Subcutaneous abdominal adipose tissue (tissue), 5 donors: ENCODE data around the gene SLC39A1.

Source experiments
- H3K27ac ChIP-seq: one replicate; pipeline ENCODE4 v1.7.0; 2013; ENCODE audit warnings: low read depth, mild to moderate bottlenecking, inconsistent platforms, low read length, moderate library complexity
- H3K27me3 ChIP-seq, 5 donors: one replicate each; pipeline ENCODE4 v1.7.0; 2013; ENCODE audit warnings: low read length in 5 of 5, inconsistent platforms in 1 of 5; ENCODE audit not compliant: control insufficient read depth in 5 of 5, insufficient read depth in 4 of 5
- H3K36me3 ChIP-seq, 5 donors: one replicate each; pipeline ENCODE4 v1.7.0; 2013; ENCODE audit warnings: low read length in 5 of 5; ENCODE audit not compliant: control insufficient read depth in 5 of 5, insufficient read depth in 5 of 5
- H3K4me1 ChIP-seq, 5 donors: one replicate each; pipeline ENCODE4 v1.7.0; 2013; ENCODE audit warnings: low read length in 5 of 5, mild to moderate bottlenecking in 3 of 5, moderate library complexity in 1 of 5; ENCODE audit not compliant: control insufficient read depth in 5 of 5, insufficient read depth in 5 of 5
- H3K4me3 ChIP-seq, 5 donors: one replicate each; pipeline ENCODE4 v1.7.0; 2013; ENCODE audit warnings: low read length in 5 of 5, low read depth in 1 of 5
- H3K9ac ChIP-seq, 5 donors: one replicate each; pipeline ENCODE4 v1.7.0; 2013; ENCODE audit warnings: low read length in 5 of 5, mild to moderate bottlenecking in 4 of 5, moderate library complexity in 3 of 5
- H3K9me3 ChIP-seq, 5 donors: one replicate each; pipeline ENCODE4 v1.7.0; 2013; ENCODE audit warnings: low read length in 5 of 5; ENCODE audit not compliant: control insufficient read depth in 5 of 5
- donor health status: healthy.
- donor health status: healthy.
- donor health status: healthy.
- donor health status: healthy.
- donor health status: healthy.

SLC39A1 gene

GRCh38 chr1:153933430-153933829 is 29.9 kb downstream of the SLC39A1 start:
- no peaks in the 10 kb centered on the region for H3K27me3 ChIP-seq

GRCh38 chr1:153932156-153933131 is 30.9 kb downstream of the SLC39A1 start:
- Histone ChIP-seq H3K27ac (no peak overlapping the region), H3K9me3 (no peaks in the 10 kb centered on the region), H3K4me3 (no peak overlapping the region), H3K4me1 (peaks cover 0 to 16% (median 7%) of the 10 kb centered on the region in 5 donors), H3K36me3 (peaks cover 0 to 80% (median 77%) of the 10 kb centered on the region in 5 donors), H3K9ac (no peak overlapping the region), H3K27me3 (no peaks in the 10 kb centered on the region)

More at GRCh38 chr1:153933430-153933829, 29.9 kb downstream of the SLC39A1 start:
- no peak overlapping the region for H3K4me3 ChIP-seq
- no peak overlapping the region for H3K27ac ChIP-seq
- peaks cover 0 to 13% (median 4%) of the 10 kb centered on the region in 5 donors for H3K4me1 ChIP-seq
- H3K9ac ChIP-seq: no peak overlapping the region
- H3K9me3 ChIP-seq: no peaks in the 10 kb centered on the region
- peaks cover 0 to 87% (median 83%) of the 10 kb centered on the region in 5 donors for H3K36me3 ChIP-seq

- H3K4me1 ChIP-seq: peaks cover 0 to 16% (median 7%) of the 10 kb centered on the region in 5 donors
- no peaks in the 10 kb centered on the region for H3K27me3 ChIP-seq
- peak overlapping the region; percentile 57 for H3K27ac ChIP-seq
- H3K36me3 ChIP-seq: peaks cover 0 to 58% (median 56%) of the 10 kb centered on the region in 5 donors
- H3K9ac ChIP-seq: no peak overlapping the region
- H3K9me3 ChIP-seq: no peaks in the 10 kb centered on the region
- no peak overlapping the region for H3K4me3 ChIP-seq
These were observed 33.1 kb downstream of the SLC39A1 start for GRCh38 chr1:153929981-153930948.

GRCh38 chr1:153929426-153929825 is 33.9 kb downstream of the SLC39A1 start:
- Histone ChIP-seq H3K27ac (peak overlapping the region; percentile 57), H3K27me3 (no peaks in the 10 kb centered on the region), H3K9ac (no peak overlapping the region), H3K36me3 (peaks cover 0 to 51% (median 50%) of the 10 kb centered on the region in 5 donors), H3K4me3 (no peak overlapping the region), H3K4me1 (peaks cover 0 to 16% (median 7%) of the 10 kb centered on the region in 5 donors), H3K9me3 (no peaks in the 10 kb centered on the region)

GRCh38 chr1:153928791-153929341 is 34.5 kb downstream of the SLC39A1 start:
- Histone ChIP-seq H3K27ac (peak overlapping the region; percentile 57), H3K36me3 (peaks cover 0 to 45% (median 44%) of the 10 kb centered on the region in 5 donors), H3K9ac (no peak overlapping the region)

GRCh38 chr1:153928245-153928644 is 35.1 kb downstream of the SLC39A1 start:
- no peak overlapping the region for H3K4me3 ChIP-seq
- H3K9ac ChIP-seq: no peak overlapping the region
- H3K27me3 ChIP-seq: no peaks in the 10 kb centered on the region
- H3K36me3 ChIP-seq: peaks cover 0 to 39% (median 38%) of the 10 kb centered on the region in 5 donors
- peaks cover 1 to 24% (median 15%) of the 10 kb centered on the region in 5 donors for H3K4me1 ChIP-seq
- H3K9me3 ChIP-seq: no peaks in the 10 kb centered on the region
- H3K27ac ChIP-seq: peak overlapping the region; percentile 54

More at GRCh38 chr1:153928791-153929341, 34.5 kb downstream of the SLC39A1 start:
- peaks cover 1 to 17% (median 9%) of the 10 kb centered on the region in 5 donors for H3K4me1 ChIP-seq
- H3K27me3 ChIP-seq: no peaks in the 10 kb centered on the region
- no peaks in the 10 kb centered on the region for H3K9me3 ChIP-seq
- H3K4me3 ChIP-seq: no peak overlapping the region

GRCh38 chr1:153926405-153926804 is 36.9 kb downstream of the SLC39A1 start:
- H3K27me3 ChIP-seq: no peaks in the 10 kb centered on the region
- H3K4me3 ChIP-seq: no peak overlapping the region

GRCh38 chr1:153922972-153923925 is 40.1 kb downstream of the SLC39A1 start, which contains the start of gene GATAD2B:
GATAD2B (minus strand) TSS chr1:153922972; CDS start chr1:153828347, 94,625 bp downstream.
- H3K27me3 ChIP-seq: no peaks in the 10 kb centered on the region
- H3K9me3 ChIP-seq: no peaks in the 10 kb centered on the region
- peak within 1 kb of the TSS; percentile 59 to 84 (median 74) for H3K9ac ChIP-seq
- peak within 1 kb of the TSS; percentile 69 to 96 (median 93) for H3K4me3 ChIP-seq
- H3K36me3 ChIP-seq: peaks cover 0 to 4% (median 0%) of the 10 kb centered on the region in 5 donors
- H3K4me1 ChIP-seq: peaks cover 6 to 43% (median 34%) of the 10 kb centered on the region in 5 donors
- peak within 1 kb of the TSS; percentile 89 for H3K27ac ChIP-seq

More at GRCh38 chr1:153926405-153926804, 36.9 kb downstream of the SLC39A1 start:
- Histone ChIP-seq H3K27ac (no peak overlapping the region), H3K36me3 (peaks cover 0 to 24% (median 22%) of the 10 kb centered on the region in 5 donors), H3K4me1 (peaks cover 6 to 31% (median 23%) of the 10 kb centered on the region in 5 donors), H3K9me3 (no peaks in the 10 kb centered on the region), H3K9ac (no peak overlapping the region)
